Activated CD8-positive, alpha-beta memory T cell treated with anti-CD3 and anti-CD28 coated beads for 48 hours (primary cell): ENCODE measurements around the gene AHRR.
"Not testable (repeated sequence)": the region's sequence is repeated elsewhere in the genome, so short reads cannot be mapped to it uniquely, and the experiment has no call there.

Experiments used
- DNase-seq, 3 experiments: peaks; one replicate each; pipeline ENCODE4 v3.0.0-alpha.2; 2020; ENCODE audit warnings: low read depth in 2 of 3, low spot score in 2 of 3

AHRR gene

GRCh38 chr5:484556-484955 is 163.0 kb downstream of the AHRR start:
- no peak for DNase-seq

GRCh38 chr5:485113-485945 is 163.8 kb downstream of the AHRR start:
- DNase-seq = no peak

DNA sequence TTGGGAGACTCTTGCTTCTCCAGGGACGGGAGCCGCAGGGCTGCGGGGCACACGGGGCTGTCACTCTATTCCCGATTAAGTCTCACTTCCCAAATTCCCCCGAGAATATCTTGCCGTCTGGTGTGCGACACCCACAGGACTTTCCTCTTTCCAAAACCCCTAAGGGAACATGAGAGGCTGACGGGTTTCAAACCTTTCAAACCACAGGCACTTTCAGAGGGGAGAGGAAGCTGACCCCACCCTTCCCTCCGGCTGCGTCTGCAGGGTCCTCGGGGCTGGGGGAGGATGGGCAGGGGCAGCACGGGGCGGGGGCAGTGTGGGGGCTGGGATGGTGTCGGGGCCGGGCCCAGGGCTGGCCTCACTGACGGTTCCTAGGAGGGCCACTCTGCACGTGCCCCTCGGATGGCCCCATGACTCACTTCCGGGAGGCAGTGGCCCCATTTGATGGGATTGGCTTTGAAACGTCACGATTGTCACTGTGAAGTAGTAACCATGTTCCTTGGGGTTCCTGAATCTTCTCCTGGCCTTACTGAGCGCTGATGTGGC is 164.5 kb downstream of the AHRR start:
- no peak for DNase-seq

DNA sequence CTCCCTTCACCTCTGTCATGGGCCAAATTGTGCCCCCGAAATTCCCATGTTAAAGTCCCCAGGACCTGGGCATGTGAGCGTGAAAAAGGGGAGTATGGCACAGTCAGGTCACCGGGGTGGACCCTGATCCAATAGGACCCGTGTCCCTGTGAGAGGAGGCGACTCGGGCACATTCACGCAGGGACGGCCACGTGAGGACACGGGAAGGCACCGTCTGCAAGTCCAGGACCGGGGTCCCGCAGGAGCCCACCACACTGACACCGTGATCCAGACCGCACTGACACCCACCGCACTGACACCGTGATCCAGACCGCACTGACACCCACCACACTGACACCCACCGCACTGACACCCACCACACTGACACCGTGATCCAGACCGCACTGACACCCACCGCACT is 165.1 kb downstream of the AHRR start:
- DNase-seq = not testable (repeated sequence)
